CD14-positive monocyte (primary cell): ENCODE measurements around the gene KIF5B. TPM values are rescaled to one million over a fixed set of nuclear protein-coding genes. Genes with fewer than 3 reads are reported as not detected.

Source experiments
- DNase-seq, 3 donors: peaks; one replicate each; pipeline ENCODE4 v3.0.0-alpha.2; 2011 to 2022
- H2AFZ ChIP-seq: 2 replicates; pipeline ENCODE4 v1.6.0; 2012; ENCODE audit warnings: mild to moderate bottlenecking, low read depth, low read length, inconsistent platforms; ENCODE audit not compliant: insufficient read depth, poor library complexity, severe bottlenecking
- H3K27ac ChIP-seq, 2 donors: 1 replicate in 1 of 2; 2 replicates in 1 of 2; pipeline ENCODE4 v1.5.1; 2012 to 2013; ENCODE audit warnings: low read length in 2 of 2, control low read depth in 1 of 2, inconsistent platforms in 1 of 2, low read depth in 1 of 2, mild to moderate bottlenecking in 1 of 2
- H3K27me3 ChIP-seq, 2 donors: one replicate each; pipeline versions ENCODE4 v1.6.0 to v1.6.1; 2011 to 2013; ENCODE audit warnings: low read length in 2 of 2; ENCODE audit not compliant: control insufficient read depth in 2 of 2, insufficient read depth in 2 of 2
- H3K36me3 ChIP-seq, 2 donors: replicated peaks in 1 of 2; 1 replicate in 1 of 2; 2 replicates in 1 of 2; pipeline versions ENCODE4 v1.5.1 to v1.6.1; 2012 to 2013; ENCODE audit warnings: low read length in 2 of 2, control low read depth in 1 of 2, inconsistent platforms in 1 of 2, mild to moderate bottlenecking in 1 of 2; ENCODE audit not compliant: insufficient read depth in 2 of 2, control insufficient read depth in 1 of 2
- H3K4me1 ChIP-seq, 2 donors: 1 replicate in 1 of 2; 2 replicates in 1 of 2; pipeline versions ENCODE4 v1.5.1 to v1.6.1; 2012 to 2013; ENCODE audit warnings: low read length in 2 of 2, control low read depth in 1 of 2, inconsistent platforms in 1 of 2, mild to moderate bottlenecking in 1 of 2, moderate library complexity in 1 of 2; ENCODE audit not compliant: insufficient read depth in 2 of 2, control insufficient read depth in 1 of 2
- H3K4me2 ChIP-seq: replicated peaks from 2 replicates; pipeline ENCODE3; 2012; ENCODE audit warnings: low read length, moderate library complexity, mild to moderate bottlenecking; ENCODE audit not compliant: poor library complexity, severe bottlenecking; ENCODE audit errors: extremely low read depth
- H3K4me3 ChIP-seq, 3 experiments: fragments of 200-600 bp in 1 of 3; sonication (generic) in 1 of 3; replicated peaks in 1 of 3; 1 replicate in 2 of 3; 2 replicates in 1 of 3; pipeline ENCODE4 v1.5.1; 2011 to 2013; ENCODE audit warnings: low read length in 3 of 3, mild to moderate bottlenecking in 3 of 3, control low read depth in 2 of 3, low read depth in 2 of 3, inconsistent platforms in 1 of 3, moderate library complexity in 1 of 3
- H3K79me2 ChIP-seq: 2 replicates; pipeline ENCODE4 v1.6.0; 2012; ENCODE audit warnings: mild to moderate bottlenecking, control low read depth, inconsistent platforms, low read length, moderate library complexity; ENCODE audit not compliant: insufficient read depth
- H3K9ac ChIP-seq: 2 replicates; pipeline ENCODE4 v1.6.0; 2017; ENCODE audit warnings: low read length, mild to moderate bottlenecking; ENCODE audit not compliant: insufficient read depth, poor library complexity, severe bottlenecking
- H3K9me3 ChIP-seq, 2 donors: replicated peaks in 1 of 2; 1 replicate in 1 of 2; 2 replicates in 1 of 2; pipeline versions ENCODE4 v1.5.1 to v1.6.1; 2012 to 2013; ENCODE audit warnings: low read length in 2 of 2, control low read depth in 1 of 2; ENCODE audit not compliant: control insufficient read depth in 1 of 2, insufficient read depth in 1 of 2
- H4K20me1 ChIP-seq: 2 replicates; pipeline ENCODE4 v1.6.0; 2012; ENCODE audit warnings: mild to moderate bottlenecking, low read length, control low read depth, moderate library complexity; ENCODE audit not compliant: insufficient read depth
- H3K27ac Mint-ChIP-seq, 7 donors: one replicate each; pipeline ENCODE4 v1.8.0; 2020; ENCODE audit warnings: mild to moderate bottlenecking in 7 of 7, mixed read lengths in 7 of 7, moderate library complexity in 6 of 7, inconsistent platforms in 2 of 7
- H3K27me3 Mint-ChIP-seq, 3 donors: one replicate each; pipeline ENCODE4 v1.8.0; 2021 to 2022; ENCODE audit warnings: low read depth in 3 of 3, mild to moderate bottlenecking in 3 of 3, mixed read lengths in 3 of 3, moderate library complexity in 3 of 3, inconsistent platforms in 1 of 3
- H3K36me3 Mint-ChIP-seq, 2 donors: one replicate each; pipeline ENCODE4 v1.8.0; 2020; ENCODE audit warnings: mixed read lengths in 2 of 2, inconsistent platforms in 1 of 2, mild to moderate bottlenecking in 1 of 2
- H3K4me1 Mint-ChIP-seq: one replicate; pipeline ENCODE4 v1.8.0; 2020; ENCODE audit warnings: mild to moderate bottlenecking, mixed read lengths
- H3K4me3 Mint-ChIP-seq, 2 donors: one replicate each; pipeline ENCODE4 v1.8.0; 2020; ENCODE audit warnings: mild to moderate bottlenecking in 2 of 2, mixed read lengths in 2 of 2, moderate library complexity in 1 of 2
- H3K9me3 Mint-ChIP-seq, 7 donors: one replicate each; pipeline ENCODE4 v1.8.0; 2020 to 2022; ENCODE audit warnings: mixed read lengths in 7 of 7, mild to moderate bottlenecking in 6 of 7, moderate library complexity in 6 of 7, inconsistent platforms in 2 of 7
- WGBS: methylation state at CpG from one replicate; pipeline ENCODE4 v1.1.5; 2013; ENCODE audit warnings: missing lambda C conversion rate; ENCODE audit not compliant: insufficient coverage; 5-methylcytosine and 5-hydroxymethylcytosine counted together
- intact Hi-C, 2 donors: fragments of 100-400 bp; cut with micrococcal nuclease; formaldehyde crosslinking; loops; one replicate each; pipeline versions ENCODE4 v1.15.0 to v1.15.1; 2023
- polyA plus RNA-seq, 3 donors: library from polyadenylated mRNA; depleted of rRNA in 1 of 3; unstranded in 2 of 3; stranded (reverse) in 1 of 3; fragments of 300-500 nt in 2 of 3; fragments of >200 nt in 1 of 3; fragmentation: Illumina TruSeq in 2 of 3; gene quantifications; 1 replicate in 2 of 3; 2 replicates in 1 of 3; pipeline ENCODE4 v1.2.3, GENCODE V29; 2012 to 2021
- TF ChIP-seq, protein P1 (sequence below): fragments of 200-600 bp; IDR thresholded peaks from one replicate; pipeline ENCODE4 v1.8.0; 2022; ENCODE audit warnings: antibody characterized with exemption, mild to moderate bottlenecking

Gene KIF5B
- polyA plus RNA-seq, 3 donors = 15.2 to 32.9 (median 18.9) TPM

DNA sequence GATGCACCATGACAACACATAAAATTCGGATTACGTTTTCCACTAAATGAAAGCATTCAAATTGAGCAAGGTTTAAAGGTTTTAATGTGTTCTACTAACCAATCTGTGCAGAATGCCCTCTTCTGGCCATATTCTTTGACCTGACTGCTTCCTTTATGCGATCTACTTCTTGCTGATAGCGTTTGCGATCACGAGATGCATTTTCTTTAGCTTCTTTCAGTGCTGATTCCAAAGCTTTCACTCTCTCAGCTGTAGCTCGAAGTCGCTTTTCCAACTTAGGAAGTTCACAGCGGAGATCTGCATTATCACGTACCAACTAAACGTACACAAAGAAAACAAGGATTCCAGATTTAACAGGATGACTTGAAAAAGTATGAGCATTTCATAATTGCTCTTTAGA lies 39.2 kb downstream of the KIF5B start:
- Histone ChIP-seq H4K20me1 (peaks cover 79% of the 10 kb centered on the region), H3K4me1 (no peaks in the 10 kb centered on the region), H3K27me3 (no peaks in the 10 kb centered on the region), H3K4me2 (no peak overlapping the region), H3K36me3 (peaks cover 95 to 98% of the 10 kb centered on the region in 2 donors), H3K79me2 (peaks cover 24% of the 10 kb centered on the region), H3K27ac (no peak overlapping the region), H3K9ac (no peak overlapping the region), H3K9me3 (no peaks in the 10 kb centered on the region), H3K4me3 (no peak overlapping the region), H2AFZ (no peak overlapping the region)
- DNase-seq = no peak
- no peaks in the 10 kb centered on the region for H3K4me1 Mint-ChIP-seq
- no peaks in the 10 kb centered on the region for H3K9me3 Mint-ChIP-seq
- WGBS = 96% methylated on average over 7 of the region's 11 CpGs
- H3K27me3 Mint-ChIP-seq = peaks cover 0 to 2% (median 0%) of the 10 kb centered on the region in 3 donors
- intact Hi-C loops = no loop called here
- H3K4me3 Mint-ChIP-seq = no peak overlapping the region
- H3K27ac Mint-ChIP-seq = no peak overlapping the region
- TF ChIP-seq, protein P1, sequence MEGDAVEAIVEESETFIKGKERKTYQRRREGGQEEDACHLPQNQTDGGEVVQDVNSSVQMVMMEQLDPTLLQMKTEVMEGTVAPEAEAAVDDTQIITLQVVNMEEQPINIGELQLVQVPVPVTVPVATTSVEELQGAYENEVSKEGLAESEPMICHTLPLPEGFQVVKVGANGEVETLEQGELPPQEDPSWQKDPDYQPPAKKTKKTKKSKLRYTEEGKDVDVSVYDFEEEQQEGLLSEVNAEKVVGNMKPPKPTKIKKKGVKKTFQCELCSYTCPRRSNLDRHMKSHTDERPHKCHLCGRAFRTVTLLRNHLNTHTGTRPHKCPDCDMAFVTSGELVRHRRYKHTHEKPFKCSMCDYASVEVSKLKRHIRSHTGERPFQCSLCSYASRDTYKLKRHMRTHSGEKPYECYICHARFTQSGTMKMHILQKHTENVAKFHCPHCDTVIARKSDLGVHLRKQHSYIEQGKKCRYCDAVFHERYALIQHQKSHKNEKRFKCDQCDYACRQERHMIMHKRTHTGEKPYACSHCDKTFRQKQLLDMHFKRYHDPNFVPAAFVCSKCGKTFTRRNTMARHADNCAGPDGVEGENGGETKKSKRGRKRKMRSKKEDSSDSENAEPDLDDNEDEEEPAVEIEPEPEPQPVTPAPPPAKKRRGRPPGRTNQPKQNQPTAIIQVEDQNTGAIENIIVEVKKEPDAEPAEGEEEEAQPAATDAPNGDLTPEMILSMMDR = no peak
- H3K36me3 Mint-ChIP-seq = peaks cover 80 to 95% of the 10 kb centered on the region in 2 donors

DNA sequence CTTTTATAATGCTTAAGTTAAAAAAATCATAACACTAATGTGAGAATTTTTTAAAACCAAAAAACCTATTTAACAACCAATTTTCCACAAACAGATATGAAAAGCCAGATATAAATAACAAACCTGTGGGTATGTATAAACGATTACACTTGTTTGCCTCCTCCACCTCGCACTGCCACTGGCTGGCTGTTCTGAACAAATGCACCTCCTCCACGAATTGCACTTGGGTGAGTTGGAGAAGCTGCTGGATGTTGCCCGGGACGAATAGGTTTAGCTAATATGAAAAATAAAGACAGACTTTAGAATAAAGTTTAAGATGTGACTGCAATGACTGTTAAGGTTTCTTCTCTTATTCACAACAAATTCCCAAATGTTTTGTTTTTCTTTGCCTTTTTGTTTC lies 40.8 kb downstream of the KIF5B start:
- intact Hi-C loops = no loop called here

More for the DNA sequence above, 40.8 kb downstream of the KIF5B start:
- Histone ChIP-seq H3K36me3 (peaks cover 95 to 98% of the 10 kb centered on the region in 2 donors), H3K9ac (no peak overlapping the region), H3K4me2 (no peak overlapping the region), H3K4me3 (no peak overlapping the region), H4K20me1 (peaks cover 78% of the 10 kb centered on the region), H3K4me1 (no peaks in the 10 kb centered on the region), H3K79me2 (peaks cover 15% of the 10 kb centered on the region), H3K27ac (no peak overlapping the region), H2AFZ (no peak overlapping the region), H3K9me3 (no peaks in the 10 kb centered on the region), H3K27me3 (no peaks in the 10 kb centered on the region)
- WGBS = no CpG with 5 or more reads among the region's 5 CpGs
- TF ChIP-seq, protein P1 = no peak
- Mint-ChIP-seq H3K27me3 (peaks cover 0 to 2% (median 0%) of the 10 kb centered on the region in 3 donors), H3K27ac (peak overlapping the region in 3 of 7 donors; percentile 11 to 74 (median 66)), H3K9me3 (no peaks in the 10 kb centered on the region), H3K36me3 (peaks cover 76 to 95% of the 10 kb centered on the region in 2 donors), H3K4me1 (no peaks in the 10 kb centered on the region), H3K4me3 (no peak overlapping the region)
- DNase-seq = no peak
